B cell (primary cell): ENCODE measurements around the gene BRSK2.

Experiments used
- CTCF ChIP-seq: fragments of 200-600 bp; IDR thresholded peaks from one replicate; pipeline ENCODE4 v1.8.0; 2022; ENCODE audit warnings: antibody characterized with exemption, mild to moderate bottlenecking
- EZH2 ChIP-seq: IDR thresholded peaks from 2 replicates; pipeline ENCODE4 v1.6.1; 2012; ENCODE audit warnings: borderline replicate concordance, low read depth, mild to moderate bottlenecking, moderate library complexity, low read length; ENCODE audit not compliant: insufficient read depth, poor library complexity, severe bottlenecking

GRCh38 chr11:1511937-1512496, 122.3 kb downstream of the BRSK2 start:
- TF ChIP-seq CTCF (no peak), EZH2 (no peak)
